H1 (cell line): ENCODE results near the gene ATP7B. TPM values are rescaled to one million over a fixed set of nuclear protein-coding genes. Genes with fewer than 3 reads are reported as not detected.

Experiments used
- CTCF ChIA-PET: fragments of 300-600 bp; sonication (Branson Sonifier 250); formaldehyde crosslinking; loops from one replicate; lab custom pipeline; 2021; ENCODE audit not compliant: partially characterized antibody; lab: Charles Lee
- POLR2A ChIA-PET: fragments of 300-600 bp; sonication (Branson Sonifier 250); formaldehyde crosslinking; loops from one replicate; lab custom pipeline; 2021; ENCODE audit warnings: inconsistent platforms; ENCODE audit not compliant: partially characterized antibody; lab: Charles Lee
- DNase-seq, 2 experiments: peaks; one replicate each; pipeline versions ENCODE4 v3.0.0 to v3.0.0-alpha.2; 2010 to 2022; ENCODE audit warnings: low spot score in 2 of 2, low read depth in 1 of 2, mixed read lengths in 1 of 2
- FAIRE-seq: peaks from 2 replicates; lab custom pipeline; 2011; peaks lifted over from hg19 to GRCh38; lab: Jason Lieb, UNC
- H2AFZ ChIP-seq: 2 replicates; pipeline ENCODE4 v1.8.1; 2012; ENCODE audit warnings: low read length, inconsistent platforms
- H2AK5ac ChIP-seq: 2 replicates; pipeline ENCODE4 v1.6.1; 2013; ENCODE audit warnings: low read depth, low read length
- H2BK120ac ChIP-seq: replicated peaks from 2 replicates; pipeline ENCODE3; 2013; ENCODE audit warnings: low read depth, low read length, inconsistent platforms
- H2BK12ac ChIP-seq: 2 replicates; pipeline ENCODE4 v1.6.1; 2013; ENCODE audit warnings: low read depth, low read length
- H2BK15ac ChIP-seq: 2 replicates; pipeline ENCODE4 v1.6.1; 2013; ENCODE audit warnings: low read length
- H2BK20ac ChIP-seq: 2 replicates; pipeline ENCODE4 v1.6.1; 2013; ENCODE audit warnings: low read length
- H2BK5ac ChIP-seq: 2 replicates; pipeline ENCODE4 v1.6.1; 2013; ENCODE audit warnings: low read depth, low read length
- H3K14ac ChIP-seq: 2 replicates; pipeline ENCODE4 v1.6.1; 2013; ENCODE audit warnings: inconsistent platforms; ENCODE audit not compliant: insufficient read length
- H3K18ac ChIP-seq: 2 replicates; pipeline ENCODE4 v1.6.1; 2013; ENCODE audit warnings: low read length; ENCODE audit errors: extremely low read depth
- H3K23ac ChIP-seq: 2 replicates; pipeline ENCODE4 v1.6.1; 2013; ENCODE audit warnings: inconsistent platforms; ENCODE audit not compliant: insufficient read length
- H3K23me2 ChIP-seq: 2 replicates; pipeline ENCODE4 v1.6.1; 2013; ENCODE audit warnings: low read depth, low read length
- H3K27ac ChIP-seq: 2 replicates; pipeline ENCODE4 v1.6.1; 2011; ENCODE audit warnings: low read depth, low read length, inconsistent platforms
- H3K27me3 ChIP-seq, 4 experiments: replicated peaks in 1 of 4; 1 replicate in 1 of 4; 2 replicates in 3 of 4; pipeline versions ENCODE4 v1.6.1 to v1.8.1; 2011 to 2013; ENCODE audit warnings: low read length in 3 of 4, mild to moderate bottlenecking in 3 of 4, inconsistent platforms in 2 of 4, mixed read lengths in 2 of 4, moderate library complexity in 1 of 4; ENCODE audit not compliant: control insufficient read depth in 3 of 4, insufficient read depth in 3 of 4; ENCODE audit errors: extremely low read depth in 1 of 4
- H3K36me3 ChIP-seq, 4 experiments: 2 replicates each; pipeline versions ENCODE4 v1.6.1 to v1.8.1; 2011 to 2013; ENCODE audit warnings: mild to moderate bottlenecking in 4 of 4, low read length in 3 of 4, moderate library complexity in 2 of 4, control low read depth in 1 of 4, inconsistent platforms in 1 of 4; ENCODE audit not compliant: insufficient read depth in 4 of 4, control insufficient read depth in 2 of 4
- H3K4ac ChIP-seq: replicated peaks from 2 replicates; pipeline ENCODE3; 2013; ENCODE audit warnings: low read length, low read depth, mixed read lengths, inconsistent platforms; ENCODE audit not compliant: insufficient read length
- H3K4me1 ChIP-seq, 4 experiments: replicated peaks in 1 of 4; 1 replicate in 1 of 4; 2 replicates in 3 of 4; pipeline versions ENCODE4 v1.6.1 to v1.8.1; 2011 to 2013; ENCODE audit warnings: low read length in 3 of 4, inconsistent platforms in 2 of 4, mixed read lengths in 1 of 4; ENCODE audit not compliant: insufficient read depth in 4 of 4, control insufficient read depth in 3 of 4
- H3K4me2 ChIP-seq, 2 experiments: 2 replicates each; pipeline versions ENCODE4 v1.6.1 to v1.8.1; 2011 to 2013; ENCODE audit warnings: low read depth in 2 of 2, low read length in 2 of 2, control low read depth in 1 of 2, inconsistent platforms in 1 of 2, mild to moderate bottlenecking in 1 of 2; ENCODE audit not compliant: insufficient read depth in 1 of 2
- H3K4me3 ChIP-seq, 4 experiments: fragments of 200-600, 300-600 bp in 1 of 4; sonication (generic), shearing (Covaris generic), sonication (Bioruptor Twin) in 1 of 4; 2 replicates each; pipeline versions ENCODE4 v1.5.1 to v1.8.1; 2011 to 2016; ENCODE audit warnings: low read length in 4 of 4, low read depth in 3 of 4, control low read depth in 2 of 4, inconsistent platforms in 2 of 4, mild to moderate bottlenecking in 2 of 4, mixed read lengths in 1 of 4, moderate library complexity in 1 of 4; ENCODE audit not compliant: insufficient read depth in 2 of 4; ENCODE audit errors: extremely low read depth in 1 of 4
- H3K56ac ChIP-seq: replicated peaks from 2 replicates; pipeline ENCODE3; 2013; ENCODE audit warnings: low read depth, mild to moderate bottlenecking, mixed read lengths, low read length, inconsistent platforms; ENCODE audit not compliant: insufficient read length
- H3K79me1 ChIP-seq: 2 replicates; pipeline ENCODE4 v1.6.1; 2013; ENCODE audit warnings: low read depth, low read length, control low read depth
- H3K79me2 ChIP-seq, 2 experiments: 2 replicates each; pipeline versions ENCODE4 v1.6.1 to v1.8.1; 2012 to 2013; ENCODE audit warnings: low read length in 2 of 2, mild to moderate bottlenecking in 2 of 2, inconsistent platforms in 1 of 2; ENCODE audit not compliant: insufficient read depth in 2 of 2, control insufficient read depth in 1 of 2
- H3K9ac ChIP-seq, 4 experiments: replicated peaks in 1 of 4; 1 replicate in 1 of 4; 2 replicates in 3 of 4; pipeline versions ENCODE4 v1.6.1 to v1.8.1; 2011 to 2013; ENCODE audit warnings: low read depth in 3 of 4, low read length in 3 of 4, control low read depth in 2 of 4, mild to moderate bottlenecking in 2 of 4, moderate library complexity in 2 of 4, inconsistent platforms in 1 of 4; ENCODE audit errors: extremely low read depth in 1 of 4
- H3K9me3 ChIP-seq, 2 experiments: 2 replicates each; pipeline versions ENCODE4 v1.6.1 to v1.8.1; 2012 to 2013; ENCODE audit warnings: mild to moderate bottlenecking in 2 of 2, moderate library complexity in 2 of 2, control low read depth in 1 of 2, inconsistent platforms in 1 of 2, low read depth in 1 of 2, low read length in 1 of 2, mixed read lengths in 1 of 2; ENCODE audit not compliant: insufficient read depth in 2 of 2
- H4K20me1 ChIP-seq, 2 experiments: replicated peaks in 1 of 2; 2 replicates each; pipeline versions ENCODE3 to v1.8.1; 2011 to 2013; ENCODE audit warnings: inconsistent platforms in 2 of 2, low read length in 2 of 2, mild to moderate bottlenecking in 1 of 2; ENCODE audit not compliant: insufficient read depth in 2 of 2, control insufficient read depth in 1 of 2
- H4K5ac ChIP-seq: 2 replicates; pipeline ENCODE4 v1.6.1; 2013; ENCODE audit warnings: low read length, low read depth, mixed read lengths, inconsistent platforms; ENCODE audit not compliant: insufficient read length
- H4K8ac ChIP-seq: 2 replicates; pipeline ENCODE4 v1.8.0; 2013; ENCODE audit warnings: mild to moderate bottlenecking, moderate library complexity, low read length, inconsistent platforms; ENCODE audit not compliant: insufficient read depth; ENCODE audit errors: extremely low read depth
- H4K91ac ChIP-seq: replicated peaks from 2 replicates; pipeline ENCODE3; 2013; ENCODE audit warnings: low read length, mixed read lengths, inconsistent platforms; ENCODE audit not compliant: insufficient read length
- BCL11A ChIP-seq, 2 experiments: IDR thresholded peaks; one replicate each; pipeline ENCODE4 v1.6.1; 2011; ENCODE audit warnings: low read depth in 2 of 2, low read length in 2 of 2, mild to moderate bottlenecking in 2 of 2
- BRCA1 ChIP-seq: IDR thresholded peaks from 2 replicates; pipeline ENCODE4 v1.6.1; 2012; ENCODE audit warnings: low read depth, low read length, improper control_type of control experiment
- CHD1 ChIP-seq: IDR thresholded peaks from 2 replicates; pipeline ENCODE4 v1.6.1; 2012; ENCODE audit warnings: low read depth, low read length, improper control_type of control experiment
- HDAC2 ChIP-seq, 2 experiments: fragments of 300-600 bp in 1 of 2; sonication (generic) in 1 of 2; IDR thresholded peaks; 2 replicates each; pipeline ENCODE4 v1.6.1; 2011 to 2012; ENCODE audit warnings: low read depth in 2 of 2, low read length in 2 of 2, mild to moderate bottlenecking in 2 of 2, moderate library complexity in 2 of 2, borderline replicate concordance in 1 of 2, inconsistent platforms in 1 of 2
- KDM5A ChIP-seq: fragments of 200-600 bp; IDR thresholded peaks from 2 replicates; pipeline ENCODE4 v1.7.1; 2012; ENCODE audit warnings: mild to moderate bottlenecking, low read length, inconsistent platforms, mixed read lengths
- MAX ChIP-seq: IDR thresholded peaks from 2 replicates; pipeline ENCODE4 v1.6.1; 2012; ENCODE audit warnings: inconsistent platforms
- POLR2AphosphoS5 ChIP-seq: IDR thresholded peaks from 2 replicates; pipeline ENCODE4 v1.6.1; 2011; ENCODE audit warnings: low read depth, low read length
- SIN3A ChIP-seq, 2 experiments: IDR thresholded peaks in 1 of 2; conservative IDR thresholded peaks in 1 of 2; 2 replicates each; pipeline ENCODE4 v1.6.1; 2011 to 2012; ENCODE audit warnings: low read length in 2 of 2, improper control_type of control experiment in 1 of 2, low read depth in 1 of 2, mild to moderate bottlenecking in 1 of 2
- SIX5 ChIP-seq: IDR thresholded peaks from 2 replicates; pipeline ENCODE4 v1.6.1; 2011; ENCODE audit warnings: mild to moderate bottlenecking, low read depth, low read length
- SRF ChIP-seq: IDR thresholded peaks from 2 replicates; pipeline ENCODE4 v1.6.1; 2011; ENCODE audit warnings: mild to moderate bottlenecking, low read depth, low read length, moderate library complexity
- TBP ChIP-seq: IDR thresholded peaks from 2 replicates; pipeline ENCODE4 v1.6.1; 2011; ENCODE audit warnings: low read depth, low read length, improper control_type of control experiment
- USF2 ChIP-seq: IDR thresholded peaks from 2 replicates; pipeline ENCODE4 v1.6.1; 2011; ENCODE audit warnings: low read length, improper control_type of control experiment
- YY1 ChIP-seq: IDR thresholded peaks from 2 replicates; pipeline ENCODE4 v1.6.1; 2011; ENCODE audit warnings: low read depth, mild to moderate bottlenecking, low read length
- WGBS, 2 experiments: shearing (Covaris generic) in 1 of 2; methylation state at CpG; one replicate each; pipeline versions ENCODE4 v1.1.6 to v1.1.7; 2013 to 2015; ENCODE audit warnings: low lambda C conversion rate in 2 of 2, mixed read lengths in 2 of 2, inconsistent platforms in 1 of 2, low coverage in 1 of 2, missing lambda C conversion rate in 1 of 2; ENCODE audit not compliant: insufficient replicate concordance in 2 of 2, insufficient coverage in 1 of 2, insufficient read length in 1 of 2; ENCODE audit errors: extremely low coverage in 1 of 2, missing lambda C conversion rate in 1 of 2; 5-methylcytosine and 5-hydroxymethylcytosine counted together
- polyA plus RNA-seq, 7 experiments: library from polyadenylated mRNA; depleted of rRNA in 3 of 7; stranded (reverse) in 5 of 7; unstranded in 2 of 7; fragments of >200 nt in 5 of 7; fragments of 200-250 nt in 2 of 7; gene quantifications; 1 replicate in 5 of 7; 2 replicates in 1 of 7; 4 replicates in 1 of 7; pipeline versions ENCODE4 v1.2.1 to v1.2.3, GENCODE V29; 2011 to 2013; ENCODE audit warnings: missing spikeins in 2 of 7, mixed read lengths in 2 of 7
- total RNA-seq: library from RNA; stranded (reverse); fragmentation: NEBNext Ultra II Directional; extraction: Animal tissue kit (Norgen Biotek cat#: 25700); gene quantifications from 2 replicates; pipeline ENCODE4 v1.2.1, GENCODE V29; 2021

The ATP7B gene
- total and polyA plus RNA-seq, 2 of the 8 experiments (the other 6 are each of a cell fraction or from before 2014, with no cell fraction given): 4.1 to 9.2 TPM

DNA sequence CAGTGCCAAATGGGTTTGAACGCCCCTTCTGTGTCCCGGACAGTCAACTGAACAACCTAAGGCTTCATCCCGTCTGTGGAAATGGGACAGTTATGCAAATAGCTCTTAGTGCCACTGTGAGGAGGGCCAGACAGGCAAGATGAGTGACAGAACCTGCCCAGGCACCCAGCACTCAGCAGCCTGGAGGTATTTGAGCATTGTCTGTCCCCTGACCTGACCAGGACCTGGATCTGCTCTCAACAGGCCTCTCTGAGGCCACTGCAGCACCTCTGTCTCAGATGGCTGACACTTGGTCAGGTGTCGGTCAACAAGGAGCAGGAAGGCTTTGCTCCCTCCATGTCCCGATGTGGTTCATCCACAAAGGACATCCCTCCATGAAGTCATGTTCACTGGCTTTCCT, 81.6 kb downstream of the ATP7B start:
- Histone ChIP-seq H2BK120ac (no peak overlapping the region), H3K23ac (no peak overlapping the region), H4K8ac (no peak overlapping the region), H3K23me2 (peaks cover 3% of the 10 kb centered on the region; the same call in 1 of the 2 replicates), H3K79me1 (no peaks in the 10 kb centered on the region), H3K56ac (no peak overlapping the region), H3K18ac (no peak overlapping the region), H3K14ac (no peak overlapping the region), H2BK20ac (no peak overlapping the region), H4K20me1 (peaks cover 0 to 4% of the 10 kb centered on the region in 2 experiments), H4K5ac (no peak overlapping the region), H2BK5ac (no peak overlapping the region), H2AFZ (no peak overlapping the region), H3K79me2 (no peaks in the 10 kb centered on the region), H3K9ac (no peak overlapping the region), H3K9me3 (no peaks in the 10 kb centered on the region), H3K4me2 (no peak overlapping the region), H2BK12ac (no peak overlapping the region; the same call in 1 of the 2 replicates), H2BK15ac (no peak overlapping the region), H3K27ac (no peak overlapping the region), H3K4me3 (no peak overlapping the region), H3K4ac (no peak overlapping the region), H3K27me3 (no peaks in the 10 kb centered on the region), H4K91ac (no peak overlapping the region), H3K36me3 (0 out of 8 replicates have a peak, but pooled peaks cover 0 to 2% (median 0%) of the 10 kb centered on the region in 4 experiments), H3K4me1 (no peaks in the 10 kb centered on the region), H2AK5ac (no peak overlapping the region)
- no peak for FAIRE-seq
- TF ChIP-seq USF2 (no peak), TBP (no peak), POLR2AphosphoS5 (no peak), KDM5A (no peak), BRCA1 (no peak), SRF (no peak), SIX5 (no peak), CHD1 (no peak), SIN3A (conservative IDR thresholded peaks at IDR 0.05 in 1 of 2, IDR thresholded peaks at IDR 0.05 in 1 of 2; ENCODE audit: low read depth in 1 of 2, low read length in 2 of 2) (no peak), MAX (no peak), BCL11A (IDR thresholded peaks at IDR 0.05; ENCODE audit: low read depth in 2 of 2, low read length in 2 of 2) (no peak), HDAC2 (IDR thresholded peaks at IDR 0.05; ENCODE audit: borderline replicate concordance in 1 of 2, low read depth in 2 of 2, low read length in 2 of 2) (no peak), YY1 (no peak)
- WGBS, 2 experiments: 91% methylated on average over 5 of the region's 5 CpGs; no CpG with 5 or more reads in 1 of the 2 experiments
- ChIA-PET POLR2A (no interaction called here), CTCF (interaction anchor here (0.6 to 2.3 kb wide), 5 partner anchors 9 to 198 kb away, joined by 3 to 9 read pairs (median 3); no protein-coding TSS in a partner anchor)
- no peak for DNase-seq
